ENCODE measurements around the gene FOXP1. TPM values are rescaled to one million over a fixed set of nuclear protein-coding genes. Genes with fewer than 3 reads are reported as not detected.

FOXP1 gene
- polyA plus RNA-seq, 1 donor from 2014 or later, result 5.6 TPM

DNA sequence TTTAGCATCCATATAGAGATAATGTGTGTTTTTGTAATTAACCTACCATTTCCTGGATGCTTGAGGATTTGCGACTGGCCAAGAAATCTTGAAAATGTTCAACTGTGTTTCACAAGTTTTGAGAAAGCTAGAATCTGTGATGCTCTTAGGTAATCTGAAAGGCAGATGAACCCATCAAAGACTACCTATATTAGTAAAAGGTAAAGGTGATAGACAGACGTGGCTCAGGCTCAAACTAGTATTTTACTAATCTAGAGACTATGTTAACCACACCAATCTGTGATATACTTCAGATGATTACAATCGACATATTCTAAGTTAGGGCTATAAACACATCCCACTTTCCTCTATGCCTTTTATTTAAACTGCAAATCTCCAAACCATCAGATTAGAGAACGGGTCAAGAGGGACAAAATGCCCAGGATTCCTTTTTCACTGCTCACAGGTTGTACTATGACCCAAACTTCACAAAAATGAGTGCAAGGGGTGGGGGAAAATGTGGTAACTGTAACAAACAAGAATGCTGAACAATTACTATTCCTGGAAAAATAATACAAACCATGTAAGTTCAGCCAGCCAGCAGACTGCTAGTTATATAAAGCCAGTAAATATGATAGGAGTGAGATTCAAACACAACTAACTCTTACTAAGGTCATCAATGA is 295.1 kb downstream of the FOXP1 start:
- no peaks in the 10 kb centered on the region for H3K9me3 ChIP-seq (ENCODE audit: low read length)
- no peak overlapping the region for H3K9ac ChIP-seq (ENCODE audit: low read length)
- H3K79me2 ChIP-seq (replicated peaks; ENCODE audit: insufficient read depth, low read length), result no peaks in the 10 kb centered on the region
- H3K27ac ChIP-seq (ENCODE audit: low read length), result no peak overlapping the region
- H3K4me2 ChIP-seq (ENCODE audit: low read length), result no peak overlapping the region
- no peaks in the 10 kb centered on the region for H3K9me2 ChIP-seq (ENCODE audit: insufficient read depth, low read length)
- no peak overlapping the region for H2AFZ ChIP-seq (ENCODE audit: low read depth, low read length)
- no peak overlapping the region for H3K4me3 ChIP-seq (ENCODE audit: low read length)
- no peaks in the 10 kb centered on the region for H3K27me3 ChIP-seq (ENCODE audit: insufficient read depth, low read depth, low read length)
- H3F3A ChIP-seq (ENCODE audit: insufficient read depth, low read length, poor library complexity, severe bottlenecking), result no peaks in the 10 kb centered on the region
- no peaks in the 10 kb centered on the region for H3K36me3 ChIP-seq (ENCODE audit: insufficient read depth, low read length)
- no peaks in the 10 kb centered on the region for H4K20me1 ChIP-seq (ENCODE audit: insufficient read depth)
- no peak for TF ChIP-seq MXI1 (conservative IDR thresholded peaks at IDR 0.05; ENCODE audit: poor library complexity, severe bottlenecking)
- no peak for TF ChIP-seq POLR2AphosphoS5 (IDR thresholded peaks at IDR 0.05)
- TF ChIP-seq, protein P1, sequence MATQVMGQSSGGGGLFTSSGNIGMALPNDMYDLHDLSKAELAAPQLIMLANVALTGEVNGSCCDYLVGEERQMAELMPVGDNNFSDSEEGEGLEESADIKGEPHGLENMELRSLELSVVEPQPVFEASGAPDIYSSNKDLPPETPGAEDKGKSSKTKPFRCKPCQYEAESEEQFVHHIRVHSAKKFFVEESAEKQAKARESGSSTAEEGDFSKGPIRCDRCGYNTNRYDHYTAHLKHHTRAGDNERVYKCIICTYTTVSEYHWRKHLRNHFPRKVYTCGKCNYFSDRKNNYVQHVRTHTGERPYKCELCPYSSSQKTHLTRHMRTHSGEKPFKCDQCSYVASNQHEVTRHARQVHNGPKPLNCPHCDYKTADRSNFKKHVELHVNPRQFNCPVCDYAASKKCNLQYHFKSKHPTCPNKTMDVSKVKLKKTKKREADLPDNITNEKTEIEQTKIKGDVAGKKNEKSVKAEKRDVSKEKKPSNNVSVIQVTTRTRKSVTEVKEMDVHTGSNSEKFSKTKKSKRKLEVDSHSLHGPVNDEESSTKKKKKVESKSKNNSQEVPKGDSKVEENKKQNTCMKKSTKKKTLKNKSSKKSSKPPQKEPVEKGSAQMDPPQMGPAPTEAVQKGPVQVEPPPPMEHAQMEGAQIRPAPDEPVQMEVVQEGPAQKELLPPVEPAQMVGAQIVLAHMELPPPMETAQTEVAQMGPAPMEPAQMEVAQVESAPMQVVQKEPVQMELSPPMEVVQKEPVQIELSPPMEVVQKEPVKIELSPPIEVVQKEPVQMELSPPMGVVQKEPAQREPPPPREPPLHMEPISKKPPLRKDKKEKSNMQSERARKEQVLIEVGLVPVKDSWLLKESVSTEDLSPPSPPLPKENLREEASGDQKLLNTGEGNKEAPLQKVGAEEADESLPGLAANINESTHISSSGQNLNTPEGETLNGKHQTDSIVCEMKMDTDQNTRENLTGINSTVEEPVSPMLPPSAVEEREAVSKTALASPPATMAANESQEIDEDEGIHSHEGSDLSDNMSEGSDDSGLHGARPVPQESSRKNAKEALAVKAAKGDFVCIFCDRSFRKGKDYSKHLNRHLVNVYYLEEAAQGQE (IDR thresholded peaks at IDR 0.05; ENCODE audit: borderline replicate concordance), result no peak
- no peak for TF ChIP-seq EZH2 (IDR thresholded peaks at IDR 0.05; ENCODE audit: borderline replicate concordance, insufficient read depth, low read length, poor library complexity, severe bottlenecking)
- TF ChIP-seq SMC3 (conservative IDR thresholded peaks at IDR 0.05; ENCODE audit: poor library complexity), result no peak
- TF ChIP-seq TAF1 (IDR thresholded peaks at IDR 0.05; ENCODE audit: low read depth), result no peak
- TF ChIP-seq, protein P2, sequence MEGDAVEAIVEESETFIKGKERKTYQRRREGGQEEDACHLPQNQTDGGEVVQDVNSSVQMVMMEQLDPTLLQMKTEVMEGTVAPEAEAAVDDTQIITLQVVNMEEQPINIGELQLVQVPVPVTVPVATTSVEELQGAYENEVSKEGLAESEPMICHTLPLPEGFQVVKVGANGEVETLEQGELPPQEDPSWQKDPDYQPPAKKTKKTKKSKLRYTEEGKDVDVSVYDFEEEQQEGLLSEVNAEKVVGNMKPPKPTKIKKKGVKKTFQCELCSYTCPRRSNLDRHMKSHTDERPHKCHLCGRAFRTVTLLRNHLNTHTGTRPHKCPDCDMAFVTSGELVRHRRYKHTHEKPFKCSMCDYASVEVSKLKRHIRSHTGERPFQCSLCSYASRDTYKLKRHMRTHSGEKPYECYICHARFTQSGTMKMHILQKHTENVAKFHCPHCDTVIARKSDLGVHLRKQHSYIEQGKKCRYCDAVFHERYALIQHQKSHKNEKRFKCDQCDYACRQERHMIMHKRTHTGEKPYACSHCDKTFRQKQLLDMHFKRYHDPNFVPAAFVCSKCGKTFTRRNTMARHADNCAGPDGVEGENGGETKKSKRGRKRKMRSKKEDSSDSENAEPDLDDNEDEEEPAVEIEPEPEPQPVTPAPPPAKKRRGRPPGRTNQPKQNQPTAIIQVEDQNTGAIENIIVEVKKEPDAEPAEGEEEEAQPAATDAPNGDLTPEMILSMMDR (IDR thresholded peaks at IDR 0.05; ENCODE audit: poor library complexity, severe bottlenecking), result no peak
- no peak for TF ChIP-seq EP300 (conservative IDR thresholded peaks at IDR 0.05; ENCODE audit: poor library complexity, severe bottlenecking)
- TF ChIP-seq RAD21 (conservative IDR thresholded peaks at IDR 0.05), result no peak

DNA sequence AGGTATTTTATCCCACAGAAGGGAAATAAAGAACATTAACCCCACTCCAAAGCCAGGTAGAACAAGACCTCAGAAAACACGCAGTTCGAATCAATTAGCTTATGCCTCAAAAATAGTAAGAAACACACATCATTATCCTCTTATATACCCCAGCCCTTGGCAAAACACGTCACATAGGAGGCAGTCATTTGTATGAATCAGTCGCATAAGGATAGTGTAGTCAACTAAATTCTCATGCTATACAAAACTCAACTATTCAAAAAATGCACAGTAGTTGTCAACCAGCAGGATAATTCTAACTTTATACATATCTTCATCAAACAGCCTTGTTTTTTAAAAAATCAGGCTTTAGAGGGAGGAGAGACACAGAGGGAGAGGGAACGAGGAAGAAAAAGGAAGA is 298.4 kb downstream of the FOXP1 start:
- Histone ChIP-seq H3K79me2 (replicated peaks; ENCODE audit: insufficient read depth, low read length) (no peaks in the 10 kb centered on the region), H3K9me2 (ENCODE audit: insufficient read depth, low read length) (no peaks in the 10 kb centered on the region), H3K4me3 (ENCODE audit: low read length) (no peak overlapping the region), H3K9ac (ENCODE audit: low read length) (no peak overlapping the region), H3K36me3 (ENCODE audit: insufficient read depth, low read length) (no peaks in the 10 kb centered on the region), H3K27me3 (ENCODE audit: insufficient read depth, low read depth, low read length) (no peaks in the 10 kb centered on the region), H3F3A (ENCODE audit: insufficient read depth, low read length, poor library complexity, severe bottlenecking) (no peaks in the 10 kb centered on the region), H3K9me3 (ENCODE audit: low read length) (no peaks in the 10 kb centered on the region), H3K27ac (ENCODE audit: low read length) (no peak overlapping the region), H4K20me1 (ENCODE audit: insufficient read depth) (no peaks in the 10 kb centered on the region), H3K4me2 (ENCODE audit: low read length) (no peak overlapping the region), H2AFZ (ENCODE audit: low read depth, low read length) (no peak overlapping the region)
- TF ChIP-seq SMC3 (conservative IDR thresholded peaks at IDR 0.05; ENCODE audit: poor library complexity) (no peak), EZH2 (IDR thresholded peaks at IDR 0.05; ENCODE audit: borderline replicate concordance, insufficient read depth, low read length, poor library complexity, severe bottlenecking) (no peak), POLR2AphosphoS5 (IDR thresholded peaks at IDR 0.05) (no peak), EP300 (conservative IDR thresholded peaks at IDR 0.05; ENCODE audit: poor library complexity, severe bottlenecking) (no peak), MXI1 (conservative IDR thresholded peaks at IDR 0.05; ENCODE audit: poor library complexity, severe bottlenecking) (no peak), TAF1 (IDR thresholded peaks at IDR 0.05; ENCODE audit: low read depth) (no peak), RAD21 (conservative IDR thresholded peaks at IDR 0.05) (no peak)
- TF ChIP-seq, protein P2 (IDR thresholded peaks at IDR 0.05; ENCODE audit: poor library complexity, severe bottlenecking), result no peak
- TF ChIP-seq, protein P1 (IDR thresholded peaks at IDR 0.05; ENCODE audit: borderline replicate concordance), result no peak
